H1 (cell line): ENCODE data around the gene PYGB. TPM values are rescaled to one million over a fixed set of nuclear protein-coding genes. Genes with fewer than 3 reads are reported as not detected.

ENCODE experiments used
- CTCF ChIA-PET: fragments of 300-600 bp; sonication (Branson Sonifier 250); formaldehyde crosslinking; loops from one replicate; lab custom pipeline; 2021; ENCODE audit not compliant: partially characterized antibody; lab: Charles Lee
- POLR2A ChIA-PET: fragments of 300-600 bp; sonication (Branson Sonifier 250); formaldehyde crosslinking; loops from one replicate; lab custom pipeline; 2021; ENCODE audit warnings: inconsistent platforms; ENCODE audit not compliant: partially characterized antibody; lab: Charles Lee
- DNase-seq, 2 experiments: peaks; one replicate each; pipeline versions ENCODE4 v3.0.0 to v3.0.0-alpha.2; 2010 to 2022; ENCODE audit warnings: low spot score in 2 of 2, low read depth in 1 of 2, mixed read lengths in 1 of 2
- FAIRE-seq: peaks from 2 replicates; lab custom pipeline; 2011; peaks lifted over from hg19 to GRCh38; lab: Jason Lieb, UNC
- H2AFZ ChIP-seq: 2 replicates; pipeline ENCODE4 v1.8.1; 2012; ENCODE audit warnings: low read length, inconsistent platforms
- H2AK5ac ChIP-seq: 2 replicates; pipeline ENCODE4 v1.6.1; 2013; ENCODE audit warnings: low read depth, low read length
- H2BK120ac ChIP-seq: replicated peaks from 2 replicates; pipeline ENCODE3; 2013; ENCODE audit warnings: low read depth, low read length, inconsistent platforms
- H2BK12ac ChIP-seq: 2 replicates; pipeline ENCODE4 v1.6.1; 2013; ENCODE audit warnings: low read depth, low read length
- H2BK15ac ChIP-seq: 2 replicates; pipeline ENCODE4 v1.6.1; 2013; ENCODE audit warnings: low read length
- H2BK20ac ChIP-seq: 2 replicates; pipeline ENCODE4 v1.6.1; 2013; ENCODE audit warnings: low read length
- H2BK5ac ChIP-seq: 2 replicates; pipeline ENCODE4 v1.6.1; 2013; ENCODE audit warnings: low read depth, low read length
- H3K14ac ChIP-seq: 2 replicates; pipeline ENCODE4 v1.6.1; 2013; ENCODE audit warnings: inconsistent platforms; ENCODE audit not compliant: insufficient read length
- H3K18ac ChIP-seq: 2 replicates; pipeline ENCODE4 v1.6.1; 2013; ENCODE audit warnings: low read length; ENCODE audit errors: extremely low read depth
- H3K23ac ChIP-seq: 2 replicates; pipeline ENCODE4 v1.6.1; 2013; ENCODE audit warnings: inconsistent platforms; ENCODE audit not compliant: insufficient read length
- H3K23me2 ChIP-seq: 2 replicates; pipeline ENCODE4 v1.6.1; 2013; ENCODE audit warnings: low read depth, low read length
- H3K27ac ChIP-seq: 2 replicates; pipeline ENCODE4 v1.6.1; 2011; ENCODE audit warnings: low read depth, low read length, inconsistent platforms
- H3K27me3 ChIP-seq, 4 experiments: replicated peaks in 1 of 4; 1 replicate in 1 of 4; 2 replicates in 3 of 4; pipeline versions ENCODE4 v1.6.1 to v1.8.1; 2011 to 2013; ENCODE audit warnings: low read length in 3 of 4, mild to moderate bottlenecking in 3 of 4, inconsistent platforms in 2 of 4, mixed read lengths in 2 of 4, moderate library complexity in 1 of 4; ENCODE audit not compliant: control insufficient read depth in 3 of 4, insufficient read depth in 3 of 4; ENCODE audit errors: extremely low read depth in 1 of 4
- H3K36me3 ChIP-seq, 4 experiments: 2 replicates each; pipeline versions ENCODE4 v1.6.1 to v1.8.1; 2011 to 2013; ENCODE audit warnings: mild to moderate bottlenecking in 4 of 4, low read length in 3 of 4, moderate library complexity in 2 of 4, control low read depth in 1 of 4, inconsistent platforms in 1 of 4; ENCODE audit not compliant: insufficient read depth in 4 of 4, control insufficient read depth in 2 of 4
- H3K4ac ChIP-seq: replicated peaks from 2 replicates; pipeline ENCODE3; 2013; ENCODE audit warnings: low read length, low read depth, mixed read lengths, inconsistent platforms; ENCODE audit not compliant: insufficient read length
- H3K4me1 ChIP-seq, 4 experiments: replicated peaks in 1 of 4; 1 replicate in 1 of 4; 2 replicates in 3 of 4; pipeline versions ENCODE4 v1.6.1 to v1.8.1; 2011 to 2013; ENCODE audit warnings: low read length in 3 of 4, inconsistent platforms in 2 of 4, mixed read lengths in 1 of 4; ENCODE audit not compliant: insufficient read depth in 4 of 4, control insufficient read depth in 3 of 4
- H3K4me2 ChIP-seq, 2 experiments: 2 replicates each; pipeline versions ENCODE4 v1.6.1 to v1.8.1; 2011 to 2013; ENCODE audit warnings: low read depth in 2 of 2, low read length in 2 of 2, control low read depth in 1 of 2, inconsistent platforms in 1 of 2, mild to moderate bottlenecking in 1 of 2; ENCODE audit not compliant: insufficient read depth in 1 of 2
- H3K4me3 ChIP-seq, 4 experiments: fragments of 200-600, 300-600 bp in 1 of 4; sonication (generic), shearing (Covaris generic), sonication (Bioruptor Twin) in 1 of 4; 2 replicates each; pipeline versions ENCODE4 v1.5.1 to v1.8.1; 2011 to 2016; ENCODE audit warnings: low read length in 4 of 4, low read depth in 3 of 4, control low read depth in 2 of 4, inconsistent platforms in 2 of 4, mild to moderate bottlenecking in 2 of 4, mixed read lengths in 1 of 4, moderate library complexity in 1 of 4; ENCODE audit not compliant: insufficient read depth in 2 of 4; ENCODE audit errors: extremely low read depth in 1 of 4
- H3K56ac ChIP-seq: replicated peaks from 2 replicates; pipeline ENCODE3; 2013; ENCODE audit warnings: low read depth, mild to moderate bottlenecking, mixed read lengths, low read length, inconsistent platforms; ENCODE audit not compliant: insufficient read length
- H3K79me1 ChIP-seq: 2 replicates; pipeline ENCODE4 v1.6.1; 2013; ENCODE audit warnings: low read depth, low read length, control low read depth
- H3K79me2 ChIP-seq, 2 experiments: 2 replicates each; pipeline versions ENCODE4 v1.6.1 to v1.8.1; 2012 to 2013; ENCODE audit warnings: low read length in 2 of 2, mild to moderate bottlenecking in 2 of 2, inconsistent platforms in 1 of 2; ENCODE audit not compliant: insufficient read depth in 2 of 2, control insufficient read depth in 1 of 2
- H3K9ac ChIP-seq, 4 experiments: replicated peaks in 1 of 4; 1 replicate in 1 of 4; 2 replicates in 3 of 4; pipeline versions ENCODE4 v1.6.1 to v1.8.1; 2011 to 2013; ENCODE audit warnings: low read depth in 3 of 4, low read length in 3 of 4, control low read depth in 2 of 4, mild to moderate bottlenecking in 2 of 4, moderate library complexity in 2 of 4, inconsistent platforms in 1 of 4; ENCODE audit errors: extremely low read depth in 1 of 4
- H3K9me3 ChIP-seq, 2 experiments: 2 replicates each; pipeline versions ENCODE4 v1.6.1 to v1.8.1; 2012 to 2013; ENCODE audit warnings: mild to moderate bottlenecking in 2 of 2, moderate library complexity in 2 of 2, control low read depth in 1 of 2, inconsistent platforms in 1 of 2, low read depth in 1 of 2, low read length in 1 of 2, mixed read lengths in 1 of 2; ENCODE audit not compliant: insufficient read depth in 2 of 2
- H4K20me1 ChIP-seq, 2 experiments: replicated peaks in 1 of 2; 2 replicates each; pipeline versions ENCODE3 to v1.8.1; 2011 to 2013; ENCODE audit warnings: inconsistent platforms in 2 of 2, low read length in 2 of 2, mild to moderate bottlenecking in 1 of 2; ENCODE audit not compliant: insufficient read depth in 2 of 2, control insufficient read depth in 1 of 2
- H4K5ac ChIP-seq: 2 replicates; pipeline ENCODE4 v1.6.1; 2013; ENCODE audit warnings: low read length, low read depth, mixed read lengths, inconsistent platforms; ENCODE audit not compliant: insufficient read length
- H4K8ac ChIP-seq: 2 replicates; pipeline ENCODE4 v1.8.0; 2013; ENCODE audit warnings: mild to moderate bottlenecking, moderate library complexity, low read length, inconsistent platforms; ENCODE audit not compliant: insufficient read depth; ENCODE audit errors: extremely low read depth
- H4K91ac ChIP-seq: replicated peaks from 2 replicates; pipeline ENCODE3; 2013; ENCODE audit warnings: low read length, mixed read lengths, inconsistent platforms; ENCODE audit not compliant: insufficient read length
- CHD1 ChIP-seq: IDR thresholded peaks from 2 replicates; pipeline ENCODE4 v1.6.1; 2012; ENCODE audit warnings: low read depth, low read length, improper control_type of control experiment
- CHD2 ChIP-seq: IDR thresholded peaks from 2 replicates; pipeline ENCODE4 v1.6.1; 2012; ENCODE audit warnings: low read length, improper control_type of control experiment
- CREB1 ChIP-seq: IDR thresholded peaks from 2 replicates; pipeline ENCODE4 v1.6.1; 2012; ENCODE audit warnings: inconsistent platforms
- GTF2F1 ChIP-seq: IDR thresholded peaks from 2 replicates; pipeline ENCODE4 v1.6.1; 2012; ENCODE audit warnings: low read depth, low read length, improper control_type of control experiment, borderline replicate concordance
- HDAC6 ChIP-seq: IDR thresholded peaks from one replicate; pipeline ENCODE4 v1.7.1; 2012; ENCODE audit warnings: low read depth, mild to moderate bottlenecking, inconsistent platforms, low read length, moderate library complexity
- JUND ChIP-seq: IDR thresholded peaks from 2 replicates; pipeline ENCODE4 v1.6.1; 2011; ENCODE audit warnings: mild to moderate bottlenecking, improper control_type of control experiment, low read length
- KDM5A ChIP-seq: fragments of 200-600 bp; IDR thresholded peaks from 2 replicates; pipeline ENCODE4 v1.7.1; 2012; ENCODE audit warnings: mild to moderate bottlenecking, low read length, inconsistent platforms, mixed read lengths
- PHF8 ChIP-seq: fragments of 200-600 bp; sonication (generic); conservative IDR thresholded peaks from 2 replicates; pipeline ENCODE4 v1.7.1; 2012; ENCODE audit warnings: low read depth, mild to moderate bottlenecking, inconsistent platforms, low read length, moderate library complexity
- POLR2A ChIP-seq, 2 experiments: IDR thresholded peaks; 1 replicate in 1 of 2; 2 replicates in 1 of 2; pipeline ENCODE4 v1.6.1; 2011; ENCODE audit warnings: low read depth in 2 of 2, low read length in 2 of 2, mild to moderate bottlenecking in 2 of 2; ENCODE audit errors: control extremely low read depth in 1 of 2
- RAD21 ChIP-seq, 2 experiments: IDR thresholded peaks in 1 of 2; conservative IDR thresholded peaks in 1 of 2; 2 replicates each; pipeline ENCODE4 v1.6.1; 2011; ENCODE audit warnings: low read depth in 2 of 2, low read length in 2 of 2, improper control_type of control experiment in 1 of 2, inconsistent platforms in 1 of 2, mild to moderate bottlenecking in 1 of 2, moderate library complexity in 1 of 2
- SIX5 ChIP-seq: IDR thresholded peaks from 2 replicates; pipeline ENCODE4 v1.6.1; 2011; ENCODE audit warnings: mild to moderate bottlenecking, low read depth, low read length
- SP4 ChIP-seq: IDR thresholded peaks from 2 replicates; pipeline ENCODE4 v1.6.1; 2012; ENCODE audit warnings: low read length, inconsistent platforms
- TAF7 ChIP-seq: optimal IDR thresholded peaks from 2 replicates; pipeline ENCODE3; 2011; ENCODE audit warnings: low read depth, mild to moderate bottlenecking, inconsistent platforms, low read length, moderate library complexity, borderline replicate concordance
- TCF12 ChIP-seq: IDR thresholded peaks from 2 replicates; pipeline ENCODE4 v1.6.1; 2011; ENCODE audit warnings: low read depth, mild to moderate bottlenecking, low read length
- YY1 ChIP-seq: IDR thresholded peaks from 2 replicates; pipeline ENCODE4 v1.6.1; 2011; ENCODE audit warnings: low read depth, mild to moderate bottlenecking, low read length
- WGBS, 2 experiments: shearing (Covaris generic) in 1 of 2; methylation state at CpG; one replicate each; pipeline versions ENCODE4 v1.1.6 to v1.1.7; 2013 to 2015; ENCODE audit warnings: low lambda C conversion rate in 2 of 2, mixed read lengths in 2 of 2, inconsistent platforms in 1 of 2, low coverage in 1 of 2, missing lambda C conversion rate in 1 of 2; ENCODE audit not compliant: insufficient replicate concordance in 2 of 2, insufficient coverage in 1 of 2, insufficient read length in 1 of 2; ENCODE audit errors: extremely low coverage in 1 of 2, missing lambda C conversion rate in 1 of 2; 5-methylcytosine and 5-hydroxymethylcytosine counted together
- polyA plus RNA-seq, 7 experiments: library from polyadenylated mRNA; depleted of rRNA in 3 of 7; stranded (reverse) in 5 of 7; unstranded in 2 of 7; fragments of >200 nt in 5 of 7; fragments of 200-250 nt in 2 of 7; gene quantifications; 1 replicate in 5 of 7; 2 replicates in 1 of 7; 4 replicates in 1 of 7; pipeline versions ENCODE4 v1.2.1 to v1.2.3, GENCODE V29; 2011 to 2013; ENCODE audit warnings: missing spikeins in 2 of 7, mixed read lengths in 2 of 7
- total RNA-seq: library from RNA; stranded (reverse); fragmentation: NEBNext Ultra II Directional; extraction: Animal tissue kit (Norgen Biotek cat#: 25700); gene quantifications from 2 replicates; pipeline ENCODE4 v1.2.1, GENCODE V29; 2021

PYGB gene
- total and polyA plus RNA-seq, 2 of the 8 experiments (the other 6 are each of a cell fraction or from before 2014, with no cell fraction given), result 26.6 to 56.0 TPM

- no peaks in the 10 kb centered on the region for H3K23me2 ChIP-seq
- no peak overlapping the region for H3K14ac ChIP-seq
- H4K20me1 ChIP-seq, result peaks cover 4 to 9% of the 10 kb centered on the region in 2 experiments
- FAIRE-seq, result no peak
- peaks cover 2 to 28% (median 14%) of the 10 kb centered on the region in 4 experiments; a peak in 6 of 8 replicates for H3K36me3 ChIP-seq
- H3K23ac ChIP-seq, result no peak overlapping the region
- no peak overlapping the region for H3K56ac ChIP-seq
- no peak overlapping the region for H2BK15ac ChIP-seq
- H4K91ac ChIP-seq, result no peak overlapping the region
- H2AK5ac ChIP-seq, result no peak overlapping the region
- no peaks in the 10 kb centered on the region for H3K79me2 ChIP-seq
- H3K9me3 ChIP-seq, result no peaks in the 10 kb centered on the region
- 87% methylated on average over 19 of the region's 19 CpGs; no CpG with 5 or more reads in 1 of the 2 experiments for WGBS, 2 experiments
- no peak overlapping the region for H2BK20ac ChIP-seq
- H3K79me1 ChIP-seq, result no peaks in the 10 kb centered on the region; the same call in 1 of the 2 replicates
- no peak overlapping the region for H4K5ac ChIP-seq
- H3K27me3 ChIP-seq, result no peaks in the 10 kb centered on the region
- no peak overlapping the region for H2BK12ac ChIP-seq
- H2AFZ ChIP-seq, result no peak overlapping the region
- CTCF ChIA-PET, result interaction anchor here (1.2 to 5.1 kb wide), 2 partner anchors 12 to 17 kb away, joined by 4 to 30 read pairs; no protein-coding TSS in a partner anchor
- POLR2A ChIA-PET, result interaction anchor here (2.2 kb wide), 1 partner anchor 9 kb away, joined by 5 read pairs; no protein-coding TSS in a partner anchor
- no peak overlapping the region for H2BK5ac ChIP-seq
- H3K18ac ChIP-seq, result no peak overlapping the region
- H3K4ac ChIP-seq, result no peak overlapping the region
- DNase-seq, result peak in 1 of 2 experiments; percentile 36
- H3K4me2 ChIP-seq, result no peak overlapping the region
- no peak overlapping the region for H2BK120ac ChIP-seq
- H3K27ac ChIP-seq, result no peak overlapping the region
- H3K4me1 ChIP-seq, result no peaks in the 10 kb centered on the region
- no peak overlapping the region for H4K8ac ChIP-seq
- H3K4me3 ChIP-seq, result no peak overlapping the region
- no peak overlapping the region for H3K9ac ChIP-seq
- TF ChIP-seq CHD2, result no peak
- TF ChIP-seq TCF12, result no peak
- TF ChIP-seq TAF7, result no peak
- TF ChIP-seq HDAC6, result no peak
- TF ChIP-seq RAD21 (IDR thresholded peaks at IDR 0.05 in 1 of 2, conservative IDR thresholded peaks at IDR 0.05 in 1 of 2; ENCODE audit: low read depth in 2 of 2, low read length in 2 of 2), result no peak
- TF ChIP-seq CHD1, result no peak
- no peak for TF ChIP-seq POLR2A (IDR thresholded peaks at IDR 0.05; ENCODE audit: control extremely low read depth in 1 of 2, low read depth in 2 of 2, low read length in 2 of 2)
- no peak for TF ChIP-seq GTF2F1
- TF ChIP-seq SP4, result no peak
- TF ChIP-seq KDM5A, result no peak
- no peak for TF ChIP-seq JUND
- no peak for TF ChIP-seq CREB1
- no peak for TF ChIP-seq SIX5
- no peak for TF ChIP-seq PHF8
- no peak for TF ChIP-seq YY1
Observed at GRCh38 chr20:25277941-25278521, 30.1 kb downstream of the PYGB start.
